Body of pancreas (tissue), 4 donors: ENCODE data around the gene C4orf50.

Experiments
- CTCF ChIP-seq, 7 experiments: fragments of 450-650 bp in 4 of 7; fragments of 200-600 bp in 3 of 7; sonication (generic) in 3 of 7; IDR thresholded peaks; one replicate each; pipeline ENCODE4 v1.5.1; 2016 to 2019; ENCODE audit warnings: antibody characterized with exemption in 7 of 7
- POLR2A ChIP-seq, 3 donors: fragments of 450-650 bp; IDR thresholded peaks; one replicate each; pipeline ENCODE4 v1.6.1; 2016; ENCODE audit warnings: antibody characterized with exemption in 3 of 3, mild to moderate bottlenecking in 2 of 3

- no peak for TF ChIP-seq CTCF (IDR thresholded peaks at IDR 0.05)
- TF ChIP-seq POLR2A (IDR thresholded peaks at IDR 0.05): no peak
Measured at GRCh38 chr4:6046526-6047129, 28.4 kb upstream of the C4orf50 start.
